Measurements from ENCODE around the gene NELFA.

NELFA gene

DNA sequence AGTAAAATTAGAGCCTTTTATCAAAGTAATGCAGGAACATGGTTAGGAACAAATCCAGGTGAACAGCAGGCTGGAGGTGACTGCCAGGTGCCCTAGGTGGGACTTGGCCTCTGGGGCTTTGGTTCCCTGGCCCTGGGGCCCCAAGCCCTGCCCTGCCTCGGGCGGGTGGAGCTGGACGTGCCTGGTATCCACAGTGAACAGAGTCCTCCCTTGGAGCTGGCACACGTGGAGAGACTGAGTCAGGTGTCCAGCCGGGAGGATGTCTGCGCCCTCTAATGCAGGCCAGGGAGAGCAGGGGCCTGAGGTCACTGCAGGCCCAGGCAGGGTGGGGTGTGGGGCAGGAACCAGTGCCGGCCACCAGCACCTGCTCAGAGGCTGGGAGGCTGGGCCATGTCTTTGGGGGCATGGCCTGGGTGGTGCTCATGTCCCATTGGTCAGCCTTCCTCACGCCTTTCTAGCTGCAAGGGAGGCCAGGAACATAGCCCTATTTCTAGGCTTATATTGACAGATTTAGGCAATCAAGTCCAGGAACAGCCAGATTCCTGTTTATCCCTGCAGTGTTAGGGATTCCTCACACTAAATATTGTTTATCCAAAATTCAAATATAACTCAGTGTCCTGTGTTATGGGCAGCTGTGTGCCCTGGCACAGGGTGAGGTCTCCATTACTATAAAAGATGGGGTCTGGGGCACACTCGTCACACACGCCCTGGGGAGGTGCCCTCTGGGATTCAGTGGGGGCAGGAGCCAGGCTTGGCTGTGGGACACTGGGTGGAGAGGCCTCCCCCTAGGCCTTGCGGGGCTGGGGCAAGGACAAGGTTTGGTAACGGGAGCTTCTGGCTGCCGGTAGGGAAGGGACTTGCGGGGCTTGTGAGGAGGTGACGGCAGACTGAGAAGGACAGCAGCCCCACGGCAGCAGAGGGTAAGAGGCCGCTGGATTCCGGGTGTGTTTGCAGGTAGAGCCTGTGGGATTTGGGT lies 36.1 kb upstream of the NELFA start (continued):
- TF ChIP-seq, protein P1, sequence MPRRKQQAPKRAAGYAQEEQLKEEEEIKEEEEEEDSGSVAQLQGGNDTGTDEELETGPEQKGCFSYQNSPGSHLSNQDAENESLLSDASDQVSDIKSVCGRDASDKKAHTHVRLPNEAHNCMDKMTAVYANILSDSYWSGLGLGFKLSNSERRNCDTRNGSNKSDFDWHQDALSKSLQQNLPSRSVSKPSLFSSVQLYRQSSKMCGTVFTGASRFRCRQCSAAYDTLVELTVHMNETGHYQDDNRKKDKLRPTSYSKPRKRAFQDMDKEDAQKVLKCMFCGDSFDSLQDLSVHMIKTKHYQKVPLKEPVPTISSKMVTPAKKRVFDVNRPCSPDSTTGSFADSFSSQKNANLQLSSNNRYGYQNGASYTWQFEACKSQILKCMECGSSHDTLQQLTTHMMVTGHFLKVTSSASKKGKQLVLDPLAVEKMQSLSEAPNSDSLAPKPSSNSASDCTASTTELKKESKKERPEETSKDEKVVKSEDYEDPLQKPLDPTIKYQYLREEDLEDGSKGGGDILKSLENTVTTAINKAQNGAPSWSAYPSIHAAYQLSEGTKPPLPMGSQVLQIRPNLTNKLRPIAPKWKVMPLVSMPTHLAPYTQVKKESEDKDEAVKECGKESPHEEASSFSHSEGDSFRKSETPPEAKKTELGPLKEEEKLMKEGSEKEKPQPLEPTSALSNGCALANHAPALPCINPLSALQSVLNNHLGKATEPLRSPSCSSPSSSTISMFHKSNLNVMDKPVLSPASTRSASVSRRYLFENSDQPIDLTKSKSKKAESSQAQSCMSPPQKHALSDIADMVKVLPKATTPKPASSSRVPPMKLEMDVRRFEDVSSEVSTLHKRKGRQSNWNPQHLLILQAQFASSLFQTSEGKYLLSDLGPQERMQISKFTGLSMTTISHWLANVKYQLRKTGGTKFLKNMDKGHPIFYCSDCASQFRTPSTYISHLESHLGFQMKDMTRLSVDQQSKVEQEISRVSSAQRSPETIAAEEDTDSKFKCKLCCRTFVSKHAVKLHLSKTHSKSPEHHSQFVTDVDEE (CRISPR knock-in tag; IDR thresholded peaks at IDR 0.05), result no peak

DNA sequence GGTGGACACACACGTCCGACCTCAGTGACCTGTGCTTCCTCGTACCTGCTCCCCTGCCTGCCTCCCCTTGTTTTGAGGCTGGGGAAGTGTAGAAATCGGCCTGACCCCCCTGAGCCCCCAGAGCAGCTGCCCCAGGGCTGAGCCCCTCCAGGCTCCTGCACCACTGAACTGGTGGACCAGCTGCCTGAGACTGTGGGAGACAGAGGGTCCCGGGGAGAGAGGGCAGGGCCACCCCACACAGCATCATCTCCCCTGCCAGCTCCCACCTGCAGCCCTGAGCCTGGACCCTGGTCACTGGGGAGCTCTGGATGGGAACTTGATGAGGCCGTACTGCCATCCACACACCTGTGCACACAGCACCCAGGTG lies 35.3 kb upstream of the NELFA start:
- TF ChIP-seq OSR1 (CRISPR knock-in tag; IDR thresholded peaks at IDR 0.05) (no peak), ISL1 (CRISPR knock-in tag; IDR thresholded peaks at IDR 0.05) (no peak), RARB (CRISPR knock-in tag; IDR thresholded peaks at IDR 0.05) (no peak)
- TF ChIP-seq, protein P2, sequence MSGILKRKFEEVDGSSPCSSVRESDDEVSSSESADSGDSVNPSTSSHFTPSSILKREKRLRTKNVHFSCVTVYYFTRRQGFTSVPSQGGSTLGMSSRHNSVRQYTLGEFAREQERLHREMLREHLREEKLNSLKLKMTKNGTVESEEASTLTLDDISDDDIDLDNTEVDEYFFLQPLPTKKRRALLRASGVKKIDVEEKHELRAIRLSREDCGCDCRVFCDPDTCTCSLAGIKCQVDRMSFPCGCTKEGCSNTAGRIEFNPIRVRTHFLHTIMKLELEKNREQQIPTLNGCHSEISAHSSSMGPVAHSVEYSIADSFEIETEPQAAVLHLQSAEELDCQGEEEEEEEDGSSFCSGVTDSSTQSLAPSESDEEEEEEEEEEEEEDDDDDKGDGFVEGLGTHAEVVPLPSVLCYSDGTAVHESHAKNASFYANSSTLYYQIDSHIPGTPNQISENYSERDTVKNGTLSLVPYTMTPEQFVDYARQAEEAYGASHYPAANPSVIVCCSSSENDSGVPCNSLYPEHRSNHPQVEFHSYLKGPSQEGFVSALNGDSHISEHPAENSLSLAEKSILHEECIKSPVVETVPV (CRISPR knock-in tag; IDR thresholded peaks at IDR 0.05), result no peak
- ATAC-seq, result no peak

DNA sequence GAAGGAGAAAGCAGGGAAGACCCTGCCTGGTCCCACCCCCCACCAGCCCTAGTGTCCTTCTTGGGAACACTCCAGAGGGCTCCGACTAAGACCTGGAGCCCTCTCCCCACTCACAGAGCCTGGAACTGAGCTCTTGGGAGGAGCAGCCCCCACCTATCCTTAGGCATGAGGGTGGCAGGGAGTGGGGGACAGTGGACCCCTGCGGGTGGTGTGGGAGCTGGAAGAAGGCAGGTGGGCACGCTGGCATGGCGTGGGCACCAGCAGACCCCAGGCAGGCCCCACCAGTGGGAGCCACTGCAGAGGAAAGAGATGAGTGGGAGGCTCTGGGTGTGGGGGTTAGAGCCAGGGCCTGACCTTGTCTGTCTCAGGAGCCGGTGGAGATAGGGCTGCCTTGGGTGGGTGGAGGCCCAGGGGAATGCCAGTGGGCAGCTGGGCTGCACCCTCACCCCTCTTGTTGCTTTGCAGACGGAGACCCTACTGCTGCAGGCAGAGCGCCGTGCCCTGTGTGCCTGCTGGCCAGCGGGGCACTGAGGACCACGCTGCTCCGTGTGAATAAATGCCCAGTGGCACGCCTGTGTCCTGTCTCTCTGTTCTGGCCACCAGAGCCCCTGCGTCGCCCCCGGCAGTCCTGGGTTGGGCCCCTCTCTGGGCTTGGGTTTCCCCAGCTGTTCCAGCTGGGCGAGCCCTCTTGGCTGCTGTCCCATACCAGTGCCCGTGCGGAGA lies 34.8 kb upstream of the NELFA start:
- ATAC-seq, result no peak
- no peak for TF ChIP-seq PPARA (CRISPR knock-in tag; IDR thresholded peaks at IDR 0.05; ENCODE audit: borderline replicate concordance)
- no peak for TF ChIP-seq TCF4 (CRISPR knock-in tag; IDR thresholded peaks at IDR 0.05; ENCODE audit: borderline replicate concordance)
- TF ChIP-seq ISL1 (CRISPR knock-in tag; IDR thresholded peaks at IDR 0.05), result no peak
- no peak for TF ChIP-seq ZFP3 (CRISPR knock-in tag; IDR thresholded peaks at IDR 0.05)
- no peak for TF ChIP-seq BACH2 (CRISPR knock-in tag; IDR thresholded peaks at IDR 0.05; ENCODE audit: borderline replicate concordance)
- TF ChIP-seq, protein P1 (CRISPR knock-in tag; IDR thresholded peaks at IDR 0.05), result no peak
- no peak for TF ChIP-seq ESRRG (CRISPR knock-in tag; IDR thresholded peaks at IDR 0.05)
- TF ChIP-seq RARB (CRISPR knock-in tag; IDR thresholded peaks at IDR 0.05), result no peak
- TF ChIP-seq ZNF565 (CRISPR knock-in tag; conservative IDR thresholded peaks at IDR 0.05; ENCODE audit: low read depth), result no peak
- TF ChIP-seq GLIS3 (CRISPR knock-in tag; IDR thresholded peaks at IDR 0.05), result no peak
- no peak for TF ChIP-seq ZC3H10 (CRISPR knock-in tag; IDR thresholded peaks at IDR 0.05)
- TF ChIP-seq, protein P2 (CRISPR knock-in tag; IDR thresholded peaks at IDR 0.05), result no peak

DNA sequence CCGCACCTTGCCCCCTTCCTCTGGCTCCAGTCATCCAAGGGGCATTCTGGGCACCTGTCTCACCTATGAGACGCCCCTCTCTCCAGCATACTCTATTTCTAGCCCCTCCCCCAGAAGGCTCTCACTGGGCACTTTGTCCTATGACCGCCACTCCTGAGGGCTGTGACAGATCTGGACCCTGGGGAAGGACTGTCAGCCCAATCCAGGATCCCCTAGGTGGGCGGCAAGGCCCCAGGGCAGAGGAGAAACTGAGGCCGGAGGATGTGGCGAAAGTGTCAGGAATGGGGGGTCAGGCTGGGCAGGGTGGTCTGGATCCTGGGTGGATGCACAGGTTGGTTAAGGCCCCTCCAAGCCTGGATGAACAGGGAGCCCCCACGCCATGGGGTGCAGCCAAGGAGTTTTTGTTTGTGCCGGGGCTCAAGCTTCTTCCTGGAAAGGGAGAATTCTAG lies 34.2 kb upstream of the NELFA start:
- TF ChIP-seq GLIS3 (CRISPR knock-in tag; IDR thresholded peaks at IDR 0.05), result no peak
- TF ChIP-seq ZC3H10 (CRISPR knock-in tag; IDR thresholded peaks at IDR 0.05), result no peak
- TF ChIP-seq, protein P3, sequence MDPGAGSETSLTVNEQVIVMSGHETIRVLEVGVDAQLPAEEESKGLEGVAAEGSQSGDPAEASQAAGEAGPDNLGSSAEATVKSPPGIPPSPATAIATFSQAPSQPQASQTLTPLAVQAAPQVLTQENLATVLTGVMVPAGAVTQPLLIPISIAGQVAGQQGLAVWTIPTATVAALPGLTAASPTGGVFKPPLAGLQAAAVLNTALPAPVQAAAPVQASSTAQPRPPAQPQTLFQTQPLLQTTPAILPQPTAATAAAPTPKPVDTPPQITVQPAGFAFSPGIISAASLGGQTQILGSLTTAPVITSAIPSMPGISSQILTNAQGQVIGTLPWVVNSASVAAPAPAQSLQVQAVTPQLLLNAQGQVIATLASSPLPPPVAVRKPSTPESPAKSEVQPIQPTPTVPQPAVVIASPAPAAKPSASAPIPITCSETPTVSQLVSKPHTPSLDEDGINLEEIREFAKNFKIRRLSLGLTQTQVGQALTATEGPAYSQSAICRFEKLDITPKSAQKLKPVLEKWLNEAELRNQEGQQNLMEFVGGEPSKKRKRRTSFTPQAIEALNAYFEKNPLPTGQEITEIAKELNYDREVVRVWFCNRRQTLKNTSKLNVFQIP (CRISPR knock-in tag; IDR thresholded peaks at IDR 0.05; ENCODE audit: borderline replicate concordance, low read depth), result no peak
- TF ChIP-seq SNAI2 (CRISPR knock-in tag; IDR thresholded peaks at IDR 0.05), result no peak

More for the DNA sequence above, 34.2 kb upstream of the NELFA start:
- no peak for ATAC-seq
